Adrenal gland (tissue), 12 donors: ENCODE results near the gene HTATIP2. TPM values are rescaled to one million over a fixed set of nuclear protein-coding genes. Genes with fewer than 3 reads are reported as not detected.
A peak's percentile ranks its signal among the peaks of the same experiment; 100 is the strongest.
"Not testable (repeated sequence)": the region's sequence is repeated elsewhere in the genome, so short reads cannot be mapped to it uniquely, and the experiment has no call there.

Source experiments
- DNase-seq, 7 donors: peaks; one replicate each; pipeline ENCODE4 v3.0.0-alpha.2; 2019 to 2020
- H3K27ac ChIP-seq, 5 donors: fragments of 200-600 bp; sonication (generic) in 4 of 5; 1 replicate in 3 of 5; 2 replicates in 2 of 5; pipeline versions ENCODE4 v1.5.1 to v1.8.0; 2016 to 2020; ENCODE audit warnings: mild to moderate bottlenecking in 1 of 5
- H3K27me3 ChIP-seq: fragments of 200-600 bp; 2 replicates; pipeline ENCODE4 v1.8.0; 2021
- H3K36me3 ChIP-seq, 2 donors: fragments of 200-600 bp; replicated peaks in 1 of 2; 1 replicate in 1 of 2; 2 replicates in 1 of 2; pipeline versions ENCODE4 v1.5.1 to v1.8.0; 2018 to 2022
- H3K4me1 ChIP-seq, 2 donors: fragments of 200-600 bp; replicated peaks in 1 of 2; 1 replicate in 1 of 2; 2 replicates in 1 of 2; pipeline versions ENCODE4 v1.5.1 to v1.8.0; 2018 to 2021
- H3K4me3 ChIP-seq, 4 donors: fragments of 200-600 bp; sonication (generic) in 3 of 4; one replicate each; pipeline ENCODE4 v1.5.1; 2016 to 2018
- H3K9me3 ChIP-seq, 3 donors: fragments of 200-600 bp; sonication (generic) in 1 of 3; replicated peaks in 1 of 3; 1 replicate in 2 of 3; 2 replicates in 1 of 3; pipeline versions ENCODE4 v1.5.1 to v1.8.0; 2016 to 2021
- CTCF ChIP-seq, 6 experiments: fragments of 450-650 bp in 4 of 6; fragments of 200-600 bp in 2 of 6; sonication (generic) in 1 of 6; IDR thresholded peaks; 1 replicate in 5 of 6; 2 replicates in 1 of 6; pipeline versions ENCODE4 v1.5.1 to v1.8.0; 2016 to 2021; ENCODE audit warnings: antibody characterized with exemption in 6 of 6, mild to moderate bottlenecking in 2 of 6, moderate library complexity in 1 of 6
- POLR2A ChIP-seq, 2 donors: fragments of 450-650 bp; IDR thresholded peaks; one replicate each; pipeline ENCODE4 v1.6.1; 2017; ENCODE audit warnings: antibody characterized with exemption in 2 of 2, mild to moderate bottlenecking in 2 of 2, moderate library complexity in 1 of 2
- WGBS, 4 donors: extraction: QIAGEN DNeasy Blood & Tissue Kit in 2 of 4; methylation state at CpG; one replicate each; pipeline versions ENCODE4 v1.1.5 to v1.1.7; 2013 to 2017; 5-methylcytosine and 5-hydroxymethylcytosine counted together
- intact Hi-C, 2 donors: fragments of 100-400 bp; cut with DNase I; formaldehyde crosslinking; loops; one replicate each; pipeline versions ENCODE4 v1.14.1 to v1.15.0; 2022 to 2023
- polyA plus RNA-seq, 3 donors: library from polyadenylated mRNA; stranded (reverse); fragments of 200-250 nt in 2 of 3; fragments of 350-450 nt in 1 of 3; fragmentation: Illumina TruSeq in 1 of 3; extraction: RNeasy Lipid Tissue Mini Kit (QIAGEN cat#74804) in 1 of 3; gene quantifications; one replicate each; pipeline ENCODE4 v1.2.3, GENCODE V29; 2013 to 2014
- total RNA-seq, 9 donors: library from RNA; depleted of rRNA in 4 of 9; stranded (reverse); fragments of >200 nt in 4 of 9; fragments of 120-200 nt in 1 of 9; fragmentation: NEBNext Ultra II Directional in 1 of 9; extraction: Animal tissue kit (Norgen Biotek cat#: 25700) in 1 of 9; gene quantifications; one replicate each; pipeline versions ENCODE4 v1.1.0 to v1.2.4, GENCODE V29; 2013 to 2023
- donor health status: healthy with polysubstance abuse.
- donor health status: Bipolar disorder and iron deficiency.
- donor health status: DM: yes; HTN: yes; CAD: no.
- donor health status: DM: no; HTN: no; CAD: no.
- donor health status: DM: no; HTN: no; CAD: no.
- donor health status: DM: yes; HTN: yes; CAD: no.

Gene HTATIP2
- total and polyA plus RNA-seq, 12 donors = 33.1 to 195 (median 78.9) TPM

GRCh38 chr11:20374741-20375300 is 11.3 kb downstream of the HTATIP2 start:
- intact Hi-C loops = no loop called here

GRCh38 chr11:20376162-20376730 is 12.7 kb downstream of the HTATIP2 start:
- H3K36me3 ChIP-seq = peaks cover 0 to 44% of the 10 kb centered on the region in 2 donors
- TF ChIP-seq CTCF (IDR thresholded peaks at IDR 0.05) = no peak
- no peak for TF ChIP-seq POLR2A (IDR thresholded peaks at IDR 0.05)
- peaks cover 0 to 11% of the 10 kb centered on the region in 2 donors for H3K4me1 ChIP-seq
- no peak overlapping the region for H3K4me3 ChIP-seq
- H3K27ac ChIP-seq = no peak overlapping the region
- no peak for DNase-seq
- intact Hi-C loops = no loop called here
- no peaks in the 10 kb centered on the region for H3K27me3 ChIP-seq
- H3K9me3 ChIP-seq = no peaks in the 10 kb centered on the region
- 69 to 85% (median 82%) methylated on average over 3 of the region's 3 CpGs for WGBS, 4 donors

More at GRCh38 chr11:20374741-20375300, 11.3 kb downstream of the HTATIP2 start:
- no peak for TF ChIP-seq POLR2A (IDR thresholded peaks at IDR 0.05)
- no peak for TF ChIP-seq CTCF (IDR thresholded peaks at IDR 0.05)
- no peak overlapping the region for H3K4me3 ChIP-seq
- DNase-seq = no peak
- H3K36me3 ChIP-seq = peaks cover 0 to 41% of the 10 kb centered on the region in 2 donors
- 86 to 91% (median 89%) methylated on average over 9 of the region's 9 CpGs for WGBS, 4 donors
- peaks cover 0 to 11% of the 10 kb centered on the region in 2 donors for H3K4me1 ChIP-seq
- no peak overlapping the region for H3K27ac ChIP-seq
- H3K27me3 ChIP-seq = no peaks in the 10 kb centered on the region
- H3K9me3 ChIP-seq = no peaks in the 10 kb centered on the region

GRCh38 chr11:20385996-20386395 is 22.5 kb downstream of the HTATIP2 start:
- not testable (repeated sequence) for DNase-seq, H3K27ac ChIP-seq, H3K9me3 ChIP-seq, H3K27me3 ChIP-seq, H3K4me3 ChIP-seq
- Histone ChIP-seq H3K36me3 (peaks cover 0 to 23% of the 10 kb centered on the region in 2 donors), H3K4me1 (peaks cover 8 to 11% of the 10 kb centered on the region in 2 donors)
- intact Hi-C loops = loop anchor here in 1 of 2 donors (10.0 kb wide), 1 partner anchor 59 kb away; no protein-coding TSS in a partner anchor
- WGBS, 4 donors = 80 to 85% (median 82%) methylated on average over 13 to 15 of the region's 15 CpGs

DNA sequence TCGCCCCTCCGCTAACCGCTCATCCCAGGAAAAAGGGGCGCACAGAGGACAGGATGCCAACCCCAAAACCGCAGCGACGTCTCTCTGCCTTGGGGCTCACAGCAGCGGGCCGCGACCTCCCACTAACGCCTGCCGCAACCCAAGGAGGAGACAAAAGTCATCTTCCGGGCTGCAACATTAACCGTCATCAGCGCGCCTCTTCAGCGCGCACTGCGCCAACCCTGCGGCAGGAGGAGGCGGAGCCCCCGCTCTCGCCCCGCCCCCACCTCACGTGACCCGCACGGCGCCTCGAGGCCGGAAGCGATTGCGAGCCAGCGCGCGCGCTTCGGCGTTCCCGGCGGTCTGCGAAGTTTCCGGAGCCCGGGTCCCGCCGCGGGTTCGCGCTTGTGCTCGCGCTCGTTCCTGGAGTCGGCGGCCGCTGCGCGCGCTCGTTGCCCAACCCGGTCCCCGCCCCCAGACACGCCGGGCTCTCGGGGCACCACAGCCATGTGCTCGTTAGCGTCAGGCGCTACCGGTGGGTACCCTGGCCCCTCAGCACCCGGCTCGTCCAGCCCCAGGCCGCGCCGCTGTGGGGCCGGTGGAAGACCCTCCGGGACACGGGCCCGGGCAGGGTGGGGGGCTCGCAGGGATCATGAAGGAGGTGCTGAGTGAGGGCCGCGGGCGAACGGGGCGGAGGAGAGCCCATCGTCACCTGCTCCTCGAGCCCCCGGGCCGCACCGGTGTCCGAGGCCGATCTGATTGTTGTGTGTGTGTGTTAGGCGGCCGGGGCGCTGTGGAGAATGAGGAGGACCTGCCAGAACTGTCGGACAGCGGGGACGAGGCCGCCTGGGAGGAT is 24.0 kb downstream of the HTATIP2 start, which contains the start of gene PRMT3:
TSS of gene PRMT3 (plus strand) at position 456 of the 835 bp plus-strand sequence. CDS start at position 487, 31 bp downstream.
- Histone ChIP-seq H3K36me3 (peaks cover 0 to 14% of the 10 kb centered on the region in 2 donors), H3K4me1 (peaks cover 8 to 11% of the 10 kb centered on the region in 2 donors), H3K4me3 (peak within 1 kb of the TSS; percentile 36 to 90 (median 74)), H3K9me3 (no peaks in the 10 kb centered on the region), H3K27ac (peak within 1 kb of the TSS in 4 of 5 donors; percentile 78 to 95 (median 88)), H3K27me3 (no peaks in the 10 kb centered on the region)
- 0 to 1% (median 0%) methylated on average over 19 to 96 of the region's 96 CpGs; no CpG with 5 or more reads in 1 of the 4 donors for WGBS, 4 donors
- intact Hi-C loops = loop anchor here in 1 of 2 donors (10.0 kb wide), 1 partner anchor 57 kb away; no protein-coding TSS in a partner anchor
- TF ChIP-seq CTCF (IDR thresholded peaks at IDR 0.05) = peak in 5 of 6 experiments; percentile 91 to 100 (median 99)
- peak; percentile 78 to 80 for TF ChIP-seq POLR2A (IDR thresholded peaks at IDR 0.05)
- DNase-seq = peak; percentile 93 to 97 (median 96)
